GM10266 (cell line): ENCODE data around the gene TAS2R19.
"Not testable (repeated sequence)": the region's sequence is repeated elsewhere in the genome, so short reads cannot be mapped to it uniquely, and the experiment has no call there.

Source experiments
- DNase-seq: peaks from one replicate; pipeline ENCODE4 v3.0.0; 2012; ENCODE audit errors: extremely low spot score
- TF ChIP-seq, protein P1 (sequence below): IDR thresholded peaks from 2 replicates; pipeline ENCODE4 v1.5.1; 2012; ENCODE audit warnings: mild to moderate bottlenecking, low read depth; ENCODE audit not compliant: control insufficient read depth, insufficient read depth; ENCODE audit errors: missing control alignments

Gene TAS2R19

DNA sequence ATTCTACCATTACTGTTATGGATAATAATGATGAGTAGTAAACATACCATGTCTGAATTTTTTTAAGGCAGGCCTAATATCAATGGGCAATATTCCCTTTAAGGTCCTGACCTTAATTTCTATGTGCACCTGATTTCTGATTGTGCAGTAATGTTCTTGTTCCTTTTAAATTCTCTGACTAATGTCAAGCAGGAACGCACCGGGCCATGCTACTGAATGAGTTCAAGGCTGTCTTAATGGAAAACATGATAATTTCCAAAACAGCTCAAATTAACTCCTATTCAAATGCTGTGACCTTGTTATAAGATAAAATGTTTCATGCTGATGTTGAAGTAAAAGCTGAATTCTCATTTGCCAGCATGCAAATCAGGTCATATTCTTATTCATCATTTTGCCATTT lies 32.9 kb upstream of the TAS2R19 start:
- TF ChIP-seq, protein P1, sequence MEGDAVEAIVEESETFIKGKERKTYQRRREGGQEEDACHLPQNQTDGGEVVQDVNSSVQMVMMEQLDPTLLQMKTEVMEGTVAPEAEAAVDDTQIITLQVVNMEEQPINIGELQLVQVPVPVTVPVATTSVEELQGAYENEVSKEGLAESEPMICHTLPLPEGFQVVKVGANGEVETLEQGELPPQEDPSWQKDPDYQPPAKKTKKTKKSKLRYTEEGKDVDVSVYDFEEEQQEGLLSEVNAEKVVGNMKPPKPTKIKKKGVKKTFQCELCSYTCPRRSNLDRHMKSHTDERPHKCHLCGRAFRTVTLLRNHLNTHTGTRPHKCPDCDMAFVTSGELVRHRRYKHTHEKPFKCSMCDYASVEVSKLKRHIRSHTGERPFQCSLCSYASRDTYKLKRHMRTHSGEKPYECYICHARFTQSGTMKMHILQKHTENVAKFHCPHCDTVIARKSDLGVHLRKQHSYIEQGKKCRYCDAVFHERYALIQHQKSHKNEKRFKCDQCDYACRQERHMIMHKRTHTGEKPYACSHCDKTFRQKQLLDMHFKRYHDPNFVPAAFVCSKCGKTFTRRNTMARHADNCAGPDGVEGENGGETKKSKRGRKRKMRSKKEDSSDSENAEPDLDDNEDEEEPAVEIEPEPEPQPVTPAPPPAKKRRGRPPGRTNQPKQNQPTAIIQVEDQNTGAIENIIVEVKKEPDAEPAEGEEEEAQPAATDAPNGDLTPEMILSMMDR, result no peak
- DNase-seq, result no peak

- DNase-seq, result not testable (repeated sequence)
Measured at GRCh38 chr12:11049806-11050531, 27.5 kb upstream of the TAS2R19 start.

- not testable (repeated sequence) for DNase-seq
Measured at GRCh38 chr12:11041366-11041765, 18.9 kb upstream of the TAS2R19 start.

DNA sequence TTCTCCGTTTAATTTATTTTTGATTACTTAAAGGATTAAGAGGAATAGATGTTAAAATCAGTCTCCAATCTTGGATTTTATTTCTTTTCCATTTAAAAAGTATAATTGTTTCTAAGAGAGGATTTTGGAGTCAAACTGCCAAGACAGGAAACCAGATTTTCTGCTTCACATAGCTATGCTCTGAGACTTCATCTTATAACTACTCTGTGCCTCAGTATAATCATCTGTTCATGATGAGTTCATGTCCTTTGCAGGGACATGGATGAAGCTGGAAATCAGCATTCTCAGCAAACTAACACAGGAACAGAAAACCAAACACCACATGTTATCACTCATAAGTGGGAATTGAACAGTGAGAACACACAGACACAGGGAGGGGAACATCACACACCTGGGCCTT lies 17.7 kb upstream of the TAS2R19 start:
- TF ChIP-seq, protein P1, result no peak
- DNase-seq, result no peak

DNA sequence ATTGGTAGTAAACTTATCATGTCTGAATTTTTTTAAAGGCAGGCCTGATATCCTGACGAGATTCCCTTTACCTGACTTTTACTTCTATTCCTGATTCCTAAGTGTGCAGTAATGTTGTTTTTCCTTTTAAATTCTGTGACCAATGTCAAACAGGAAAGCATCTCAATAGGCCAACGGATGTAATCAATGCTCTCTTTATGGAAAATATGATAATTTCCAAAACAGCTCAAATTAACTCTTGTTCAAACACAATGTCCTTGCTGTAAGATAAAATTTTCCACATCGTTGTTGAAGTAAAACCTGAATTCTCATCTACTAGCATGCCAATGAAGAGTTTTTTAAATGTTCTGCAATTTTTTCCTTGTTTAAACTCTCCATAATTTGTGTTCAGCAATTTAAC lies 16.8 kb upstream of the TAS2R19 start:
- TF ChIP-seq, protein P1, result no peak
- no peak for DNase-seq

DNA sequence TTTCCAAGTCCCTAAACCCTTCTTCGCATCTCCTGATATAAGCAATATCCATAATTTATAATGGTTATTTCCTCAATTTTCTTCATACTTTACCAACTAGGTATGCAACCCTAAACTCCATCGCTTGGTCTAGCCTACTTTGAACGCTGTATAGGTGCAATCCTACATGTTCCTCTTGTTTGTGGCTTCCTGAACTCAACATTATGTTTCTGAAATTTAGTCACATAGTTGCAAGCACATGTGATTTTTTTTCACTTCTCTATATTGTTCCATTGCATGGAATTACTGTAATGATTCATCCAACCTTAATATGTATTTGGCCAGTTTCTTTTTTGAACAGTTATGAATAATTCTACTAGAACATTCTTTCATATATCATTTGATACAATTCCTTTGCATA lies 11.5 kb upstream of the TAS2R19 start:
- not testable (repeated sequence) for DNase-seq

DNA sequence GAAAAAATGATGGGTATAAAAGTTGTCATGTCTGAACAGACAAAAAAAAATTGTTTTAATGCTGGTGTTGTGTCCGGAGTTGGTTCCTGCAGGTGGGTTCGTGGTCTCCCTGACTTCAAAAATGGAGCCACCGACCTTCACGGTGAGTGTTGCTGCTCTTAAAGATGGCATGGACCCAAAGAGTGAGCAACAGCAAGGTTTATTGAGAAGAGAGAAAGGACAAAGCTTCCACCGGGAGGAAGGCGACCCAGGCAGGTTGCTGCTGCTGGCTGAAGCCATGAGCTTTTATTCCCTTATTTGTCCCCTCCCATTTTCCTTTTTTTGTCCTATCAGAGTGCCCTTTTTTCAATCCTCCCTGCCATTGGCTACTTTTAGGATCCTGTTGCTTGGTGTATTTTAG lies 8.9 kb upstream of the TAS2R19 start, which contains the start of gene TAS2R31:
Gene TAS2R31 (minus strand): TSS at position 101 of the 400 bp plus-strand sequence. CDS start 72 bp downstream, at position 29.
- TF ChIP-seq, protein P1, result no peak
- DNase-seq, result no peak

DNA sequence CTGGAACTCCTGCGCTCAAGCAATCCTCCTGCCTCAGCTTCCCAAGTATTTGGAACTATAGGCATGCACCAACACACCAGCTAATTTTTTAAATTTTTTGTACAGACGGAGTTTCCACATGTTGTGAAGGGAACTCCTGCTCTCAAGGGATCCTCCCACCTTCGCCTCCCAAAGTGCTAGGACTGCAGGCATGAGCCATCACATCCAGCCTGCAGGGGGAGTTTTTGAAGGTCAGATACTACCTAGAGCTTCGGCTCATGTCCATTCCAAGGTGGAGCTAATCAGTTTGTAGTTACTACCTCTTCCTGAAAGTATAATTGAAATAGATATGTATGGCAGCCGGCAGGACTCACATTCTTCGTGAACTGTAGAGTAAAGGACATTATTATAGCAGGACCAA lies 3.7 kb upstream of the TAS2R19 start:
- no peak for DNase-seq
- TF ChIP-seq, protein P1, result no peak

DNA sequence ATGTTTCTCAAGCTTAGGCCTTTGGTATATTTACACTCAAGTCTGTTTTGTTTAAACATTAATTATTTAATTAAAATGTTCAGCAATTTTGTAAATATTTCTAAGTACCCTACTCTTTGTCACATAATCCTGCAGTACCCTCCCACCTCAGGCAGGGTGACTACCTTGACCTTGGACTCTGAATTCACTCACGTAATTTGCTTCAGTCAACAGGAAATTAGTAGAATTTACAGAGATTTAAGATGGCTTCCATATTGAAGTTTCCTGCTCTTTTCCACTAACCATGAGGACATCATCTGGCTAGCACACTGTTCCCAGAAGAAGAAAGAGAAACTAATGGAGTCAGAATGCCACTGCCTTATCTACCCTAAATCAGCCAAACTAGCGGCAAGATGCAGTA lies 967 bp upstream of the TAS2R19 start:
- TF ChIP-seq, protein P1, result no peak
- no peak for DNase-seq
